Measurements from ENCODE around the gene LHFPL6.

The LHFPL6 gene

GRCh38 chr13:39567569-39567968 is 35.4 kb downstream of the LHFPL6 start:
- Histone ChIP-seq H3K9ac (ENCODE audit: low read length) (no peak overlapping the region), H3K4me1 (ENCODE audit: control insufficient read depth, low read depth, low read length) (peaks cover 24% of the 10 kb centered on the region), H3K27ac (ENCODE audit: low read length) (no peak overlapping the region), H3K36me3 (ENCODE audit: control insufficient read depth, low read depth, low read length) (no peaks in the 10 kb centered on the region), H3K9me3 (ENCODE audit: control insufficient read depth, low read depth, low read length) (no peaks in the 10 kb centered on the region), H3K4me3 (ENCODE audit: low read length) (no peak overlapping the region), H3K27me3 (ENCODE audit: control insufficient read depth, insufficient read depth, low read length) (no peaks in the 10 kb centered on the region)

- no peaks in the 10 kb centered on the region for H3K36me3 ChIP-seq (ENCODE audit: control insufficient read depth, low read depth, low read length)
- H3K4me3 ChIP-seq (ENCODE audit: low read length): no peak overlapping the region
- no peaks in the 10 kb centered on the region for H3K27me3 ChIP-seq (ENCODE audit: control insufficient read depth, insufficient read depth, low read length)
- H3K9me3 ChIP-seq (ENCODE audit: control insufficient read depth, low read depth, low read length): no peaks in the 10 kb centered on the region
- H3K9ac ChIP-seq (ENCODE audit: low read length): no peak overlapping the region
- peak overlapping the region; percentile 80 for H3K27ac ChIP-seq (ENCODE audit: low read length)
- peaks cover 23% of the 10 kb centered on the region for H3K4me1 ChIP-seq (ENCODE audit: control insufficient read depth, low read depth, low read length)
Measured at GRCh38 chr13:39566216-39566869, 36.6 kb downstream of the LHFPL6 start.

- Histone ChIP-seq H3K27ac (ENCODE audit: low read length) (peak overlapping the region; percentile 80), H3K9me3 (ENCODE audit: control insufficient read depth, low read depth, low read length) (no peaks in the 10 kb centered on the region), H3K27me3 (ENCODE audit: control insufficient read depth, insufficient read depth, low read length) (no peaks in the 10 kb centered on the region), H3K36me3 (ENCODE audit: control insufficient read depth, low read depth, low read length) (no peaks in the 10 kb centered on the region), H3K9ac (ENCODE audit: low read length) (peak overlapping the region; percentile 41), H3K4me3 (ENCODE audit: low read length) (peak overlapping the region; percentile 32), H3K4me1 (ENCODE audit: control insufficient read depth, low read depth, low read length) (peaks cover 23% of the 10 kb centered on the region)
Measured at GRCh38 chr13:39565036-39565949, 37.7 kb downstream of the LHFPL6 start.

GRCh38 chr13:39563470-39563735 is 39.6 kb downstream of the LHFPL6 start:
- H3K27ac ChIP-seq (ENCODE audit: low read length): no peak overlapping the region
- peaks cover 23% of the 10 kb centered on the region for H3K4me1 ChIP-seq (ENCODE audit: control insufficient read depth, low read depth, low read length)
- no peaks in the 10 kb centered on the region for H3K9me3 ChIP-seq (ENCODE audit: control insufficient read depth, low read depth, low read length)
- H3K4me3 ChIP-seq (ENCODE audit: low read length): no peak overlapping the region
- no peaks in the 10 kb centered on the region for H3K36me3 ChIP-seq (ENCODE audit: control insufficient read depth, low read depth, low read length)
- H3K27me3 ChIP-seq (ENCODE audit: control insufficient read depth, insufficient read depth, low read length): no peaks in the 10 kb centered on the region
- H3K9ac ChIP-seq (ENCODE audit: low read length): no peak overlapping the region

GRCh38 chr13:39561971-39562370 is 41.0 kb downstream of the LHFPL6 start:
- H3K36me3 ChIP-seq (ENCODE audit: control insufficient read depth, low read depth, low read length): no peaks in the 10 kb centered on the region
- H3K4me1 ChIP-seq (ENCODE audit: control insufficient read depth, low read depth, low read length): peaks cover 23% of the 10 kb centered on the region
- no peaks in the 10 kb centered on the region for H3K9me3 ChIP-seq (ENCODE audit: control insufficient read depth, low read depth, low read length)
- H3K27me3 ChIP-seq (ENCODE audit: control insufficient read depth, insufficient read depth, low read length): no peaks in the 10 kb centered on the region
- no peak overlapping the region for H3K4me3 ChIP-seq (ENCODE audit: low read length)
- no peak overlapping the region for H3K9ac ChIP-seq (ENCODE audit: low read length)
- H3K27ac ChIP-seq (ENCODE audit: low read length): no peak overlapping the region

- H3K27me3 ChIP-seq (ENCODE audit: control insufficient read depth, insufficient read depth, low read length): no peaks in the 10 kb centered on the region
- no peaks in the 10 kb centered on the region for H3K9me3 ChIP-seq (ENCODE audit: control insufficient read depth, low read depth, low read length)
- no peak overlapping the region for H3K27ac ChIP-seq (ENCODE audit: low read length)
- H3K4me1 ChIP-seq (ENCODE audit: control insufficient read depth, low read depth, low read length): peaks cover 9% of the 10 kb centered on the region
- H3K9ac ChIP-seq (ENCODE audit: low read length): no peak overlapping the region
- H3K36me3 ChIP-seq (ENCODE audit: control insufficient read depth, low read depth, low read length): no peaks in the 10 kb centered on the region
- H3K4me3 ChIP-seq (ENCODE audit: low read length): no peak overlapping the region
Measured at GRCh38 chr13:39559847-39560246, 43.1 kb downstream of the LHFPL6 start.

- no peak overlapping the region for H3K4me3 ChIP-seq (ENCODE audit: low read length)
- no peaks in the 10 kb centered on the region for H3K27me3 ChIP-seq (ENCODE audit: control insufficient read depth, insufficient read depth, low read length)
- no peaks in the 10 kb centered on the region for H3K9me3 ChIP-seq (ENCODE audit: control insufficient read depth, low read depth, low read length)
- H3K27ac ChIP-seq (ENCODE audit: low read length): no peak overlapping the region
- H3K36me3 ChIP-seq (ENCODE audit: control insufficient read depth, low read depth, low read length): no peaks in the 10 kb centered on the region
- no peaks in the 10 kb centered on the region for H3K4me1 ChIP-seq (ENCODE audit: control insufficient read depth, low read depth, low read length)
- no peak overlapping the region for H3K9ac ChIP-seq (ENCODE audit: low read length)
Measured at GRCh38 chr13:39557285-39557955, 45.6 kb downstream of the LHFPL6 start.

- Histone ChIP-seq H3K9me3 (ENCODE audit: control insufficient read depth, low read depth, low read length) (no peaks in the 10 kb centered on the region), H3K9ac (ENCODE audit: low read length) (no peak overlapping the region), H3K27me3 (ENCODE audit: control insufficient read depth, insufficient read depth, low read length) (no peaks in the 10 kb centered on the region), H3K36me3 (ENCODE audit: control insufficient read depth, low read depth, low read length) (no peaks in the 10 kb centered on the region), H3K4me3 (ENCODE audit: low read length) (no peak overlapping the region), H3K27ac (ENCODE audit: low read length) (no peak overlapping the region), H3K4me1 (ENCODE audit: control insufficient read depth, low read depth, low read length) (no peaks in the 10 kb centered on the region)
Measured at GRCh38 chr13:39556866-39557265, 46.1 kb downstream of the LHFPL6 start.

- no peak overlapping the region for H3K9ac ChIP-seq (ENCODE audit: low read length)
- H3K4me3 ChIP-seq (ENCODE audit: low read length): no peak overlapping the region
- no peaks in the 10 kb centered on the region for H3K27me3 ChIP-seq (ENCODE audit: control insufficient read depth, insufficient read depth, low read length)
- no peaks in the 10 kb centered on the region for H3K36me3 ChIP-seq (ENCODE audit: control insufficient read depth, low read depth, low read length)
- no peaks in the 10 kb centered on the region for H3K4me1 ChIP-seq (ENCODE audit: control insufficient read depth, low read depth, low read length)
- H3K9me3 ChIP-seq (ENCODE audit: control insufficient read depth, low read depth, low read length): no peaks in the 10 kb centered on the region
- H3K27ac ChIP-seq (ENCODE audit: low read length): no peak overlapping the region
Measured at GRCh38 chr13:39554371-39554770, 48.6 kb downstream of the LHFPL6 start.

GRCh38 chr13:39552246-39552645 is 50.7 kb downstream of the LHFPL6 start:
- H3K27ac ChIP-seq (ENCODE audit: low read length): no peak overlapping the region
- H3K9ac ChIP-seq (ENCODE audit: low read length): no peak overlapping the region
- H3K27me3 ChIP-seq (ENCODE audit: control insufficient read depth, insufficient read depth, low read length): no peaks in the 10 kb centered on the region
- H3K4me3 ChIP-seq (ENCODE audit: low read length): no peak overlapping the region
- no peaks in the 10 kb centered on the region for H3K9me3 ChIP-seq (ENCODE audit: control insufficient read depth, low read depth, low read length)
- H3K4me1 ChIP-seq (ENCODE audit: control insufficient read depth, low read depth, low read length): peaks cover 5% of the 10 kb centered on the region
- no peaks in the 10 kb centered on the region for H3K36me3 ChIP-seq (ENCODE audit: control insufficient read depth, low read depth, low read length)

GRCh38 chr13:39550931-39551330 is 52.1 kb downstream of the LHFPL6 start:
- H3K4me3 ChIP-seq (ENCODE audit: low read length): no peak overlapping the region
- H3K27ac ChIP-seq (ENCODE audit: low read length): no peak overlapping the region
- no peaks in the 10 kb centered on the region for H3K9me3 ChIP-seq (ENCODE audit: control insufficient read depth, low read depth, low read length)
- H3K9ac ChIP-seq (ENCODE audit: low read length): no peak overlapping the region
- no peaks in the 10 kb centered on the region for H3K36me3 ChIP-seq (ENCODE audit: control insufficient read depth, low read depth, low read length)
- H3K27me3 ChIP-seq (ENCODE audit: control insufficient read depth, insufficient read depth, low read length): no peaks in the 10 kb centered on the region
- H3K4me1 ChIP-seq (ENCODE audit: control insufficient read depth, low read depth, low read length): peaks cover 11% of the 10 kb centered on the region

Data from iPS-18a (cell line).